Kasumi-1 (cell line): ENCODE measurements around the gene LPP.

Source experiments
- DNase-seq, 2 experiments: peaks; one replicate each; lab custom pipeline; 2025; lab: John Stamatoyannopoulos, UW

Gene LPP

DNA sequence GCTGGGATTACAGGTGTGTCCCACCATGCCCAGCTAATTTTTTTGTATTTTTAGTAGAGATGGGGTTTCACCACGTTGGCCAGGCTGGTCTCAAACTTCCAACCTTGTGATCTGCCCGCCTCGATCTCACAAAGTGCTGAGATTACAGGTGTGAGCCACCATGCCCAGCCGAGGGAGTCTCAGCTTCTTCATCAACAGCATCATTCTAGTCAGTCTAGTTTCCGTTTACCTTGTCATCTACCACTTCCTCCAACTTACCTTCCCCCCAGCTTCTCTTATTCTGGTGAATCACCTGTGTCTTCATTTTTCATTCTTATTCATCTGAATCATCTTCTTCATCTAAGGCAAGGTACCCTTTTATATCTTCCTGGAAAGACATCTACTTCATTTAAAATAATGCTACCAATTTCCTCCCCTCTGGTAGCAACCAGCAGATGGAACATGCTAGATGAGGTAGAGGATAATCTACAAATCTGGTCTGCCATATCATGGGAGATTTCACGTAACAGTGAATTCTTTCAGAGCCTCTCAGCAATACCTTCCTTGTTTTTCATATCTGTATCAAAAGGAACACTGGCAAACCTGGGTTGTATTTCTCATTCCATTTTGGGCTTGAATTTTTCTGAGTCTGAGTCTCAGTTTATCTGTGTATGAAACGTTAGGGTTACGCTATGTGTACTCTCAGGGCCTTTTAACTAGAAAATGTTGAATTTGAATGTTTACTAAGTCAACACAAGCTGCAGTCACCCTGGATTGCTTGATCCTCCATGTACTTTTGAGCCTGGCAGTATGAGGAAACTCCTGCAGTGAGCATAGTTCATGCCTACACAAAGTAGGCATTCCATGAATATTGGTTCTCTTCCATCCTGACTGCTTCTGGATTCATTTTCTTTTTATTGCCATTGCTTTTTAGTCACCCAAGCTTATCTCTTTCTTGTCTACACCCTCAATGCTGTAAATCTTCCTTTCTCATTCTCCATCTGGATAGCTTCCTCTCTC is 16.8 kb downstream of the LPP start:
- DNase-seq: no peak

DNA sequence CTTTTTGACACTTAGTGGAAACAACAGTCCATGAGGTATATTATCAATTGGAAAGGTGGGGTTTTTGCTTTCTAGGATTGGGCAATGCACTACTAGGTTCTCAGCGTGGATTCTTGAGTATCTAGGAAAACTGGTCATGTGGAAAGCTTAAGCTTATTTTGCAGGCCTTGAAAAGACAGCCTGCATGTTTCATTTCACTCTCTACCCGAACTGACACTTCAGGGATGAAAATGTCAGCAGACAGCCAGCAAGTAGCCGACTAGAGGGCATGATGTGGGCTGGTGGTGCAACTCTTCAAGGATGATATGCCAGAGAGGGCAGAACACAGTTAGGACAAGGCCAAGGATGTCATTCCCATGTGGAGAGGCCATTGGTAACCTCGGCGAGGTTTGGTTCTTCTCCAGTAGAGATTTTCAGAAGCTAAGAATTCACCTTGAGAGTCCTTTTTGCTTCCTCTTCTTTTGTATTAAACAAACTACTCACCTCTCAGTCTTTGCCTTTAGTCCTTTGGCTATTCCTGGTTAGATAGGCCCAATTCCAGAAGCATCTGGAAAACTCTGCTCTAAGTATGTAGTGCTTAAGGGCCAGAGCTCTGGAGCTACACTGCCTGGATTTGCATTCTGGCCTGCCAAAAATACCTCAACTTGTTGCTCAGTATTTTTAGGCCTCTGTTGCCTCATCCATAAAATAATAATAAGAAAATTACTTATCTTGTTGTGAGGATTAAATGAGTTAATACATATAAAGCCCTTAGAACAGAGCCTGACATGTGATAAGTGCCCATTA is 17.9 kb downstream of the LPP start:
- DNase-seq: no peak

- no peak for DNase-seq
Observed at GRCh38 chr3:188174317-188175044, 20.5 kb downstream of the LPP start.

DNA sequence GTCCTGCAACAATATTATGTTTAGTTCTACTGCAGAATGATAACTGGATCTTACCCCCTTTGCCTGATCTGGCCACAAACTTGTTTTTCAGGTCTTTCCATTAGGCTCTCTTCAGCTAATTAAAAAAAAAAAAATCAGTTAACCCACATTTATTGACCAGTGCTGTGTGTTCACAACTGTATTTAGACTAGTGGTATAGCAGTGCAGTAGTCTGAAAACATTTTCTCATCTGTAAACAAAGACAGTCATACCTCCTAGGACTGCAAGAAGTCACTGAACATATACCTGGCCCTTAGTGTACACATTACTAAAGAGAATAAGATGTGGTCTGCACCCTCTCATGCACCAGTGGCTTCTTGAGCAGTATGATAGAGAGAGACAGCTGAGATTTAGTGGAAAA is 22.5 kb downstream of the LPP start:
- DNase-seq: no peak

DNA sequence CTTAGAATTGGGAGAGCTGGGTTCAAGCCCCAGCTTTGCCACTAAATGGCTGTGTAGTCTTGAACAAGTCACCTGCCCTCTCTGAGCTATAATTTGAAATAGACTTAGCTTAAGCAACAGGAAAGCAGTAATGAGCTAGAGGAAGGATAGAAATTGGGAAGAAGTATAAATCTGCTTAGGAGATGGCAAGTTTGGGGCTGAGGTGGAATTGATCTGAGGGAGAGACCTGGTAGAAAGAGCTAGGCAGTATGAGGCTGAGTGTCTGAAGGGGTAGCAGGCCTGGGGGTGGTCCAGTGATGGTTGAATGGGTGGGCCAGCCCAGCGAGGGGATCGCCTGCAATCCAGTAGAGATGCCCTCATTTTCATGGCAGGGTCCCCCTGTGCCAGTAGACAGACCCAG is 22.9 kb downstream of the LPP start:
- no peak for DNase-seq

GRCh38 chr3:188177721-188178120 is 23.8 kb downstream of the LPP start:
- no peak for DNase-seq

DNA sequence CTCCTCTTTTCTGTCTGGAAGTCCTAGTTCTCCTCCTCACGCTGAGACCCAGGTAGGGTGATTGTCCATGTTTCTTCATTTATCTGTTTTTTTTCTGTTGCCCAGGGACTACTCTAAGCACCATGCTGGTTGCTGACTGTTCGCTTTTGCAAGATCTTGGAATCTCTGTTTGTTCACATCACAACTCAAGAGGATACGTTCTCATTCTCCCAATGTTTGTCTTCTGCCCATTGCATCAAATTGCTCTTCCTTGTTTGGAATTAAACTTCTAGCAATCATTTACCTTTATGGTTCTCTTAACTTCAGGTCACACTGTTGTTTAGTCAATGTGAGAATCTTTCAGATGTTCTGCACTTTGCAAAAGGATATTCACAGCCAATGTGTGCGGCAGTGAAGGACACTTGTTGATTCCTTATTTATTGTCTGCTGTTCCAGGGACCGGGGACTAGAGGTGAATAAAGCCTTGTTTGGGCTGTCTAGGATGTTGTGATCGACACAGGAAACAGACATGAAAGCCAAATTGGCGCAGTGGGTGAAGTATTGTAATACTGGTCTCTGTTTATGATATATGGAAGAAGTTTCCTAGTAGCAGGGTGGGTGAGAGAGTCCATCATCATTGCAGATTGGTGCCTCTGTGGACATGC is 24.5 kb downstream of the LPP start:
- DNase-seq: no peak

GRCh38 chr3:188179006-188179966 is 25.3 kb downstream of the LPP start:
- no peak for DNase-seq

GRCh38 chr3:188180114-188180513 is 26.2 kb downstream of the LPP start:
- no peak for DNase-seq

- DNase-seq: no peak
Observed at GRCh38 chr3:188183452-188183851, 29.5 kb downstream of the LPP start.

DNA sequence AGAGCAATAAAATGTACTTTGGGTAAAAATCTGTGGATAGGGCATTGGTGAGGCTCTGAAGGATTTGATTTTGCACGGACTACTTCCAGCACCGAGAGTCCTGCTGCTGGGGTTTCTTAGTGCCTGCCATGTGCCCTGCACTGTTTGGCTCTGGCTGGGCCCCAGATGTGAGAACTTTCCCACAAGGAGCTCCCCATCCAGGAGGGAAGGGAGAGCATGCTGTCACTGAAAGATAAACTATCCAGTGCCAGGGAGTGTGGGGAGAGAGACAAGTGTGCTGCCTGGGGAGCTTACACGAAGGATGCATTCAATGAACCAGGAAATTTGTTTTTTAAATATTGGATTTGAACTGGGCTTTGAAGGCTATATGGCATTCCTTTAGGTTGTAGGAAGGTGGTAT is 30.2 kb downstream of the LPP start:
- DNase-seq: no peak

GRCh38 chr3:188184649-188185048 is 30.7 kb downstream of the LPP start:
- no peak for DNase-seq

DNA sequence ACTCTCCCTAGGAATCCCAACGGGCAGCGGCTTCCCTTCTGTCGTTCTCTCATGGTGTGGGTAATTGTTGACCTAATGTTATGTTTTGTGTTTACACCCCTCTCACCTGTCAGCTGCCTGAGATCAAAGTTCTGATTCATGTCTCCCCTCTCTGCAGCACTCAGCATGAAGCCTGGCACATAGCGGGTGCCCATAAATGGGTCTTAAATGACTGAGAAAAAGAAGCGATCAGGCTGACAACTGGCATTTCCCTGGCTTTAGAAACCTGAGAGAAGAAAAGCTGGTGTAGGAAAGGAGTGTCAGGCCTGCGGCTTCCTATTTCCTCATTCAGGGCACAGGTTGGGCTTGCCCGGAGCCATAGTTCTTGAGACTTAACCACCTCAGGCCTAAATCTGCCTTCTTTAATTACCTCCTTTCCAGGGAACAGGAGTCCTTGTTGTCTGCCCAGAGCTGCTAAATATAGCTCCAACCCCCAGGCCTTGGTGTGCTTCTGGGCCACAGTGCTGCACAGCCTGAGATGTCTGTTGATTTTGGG is 31.8 kb downstream of the LPP start:
- DNase-seq: no peak

- DNase-seq: no peak
Observed at GRCh38 chr3:188187053-188187452, 33.1 kb downstream of the LPP start.

DNA sequence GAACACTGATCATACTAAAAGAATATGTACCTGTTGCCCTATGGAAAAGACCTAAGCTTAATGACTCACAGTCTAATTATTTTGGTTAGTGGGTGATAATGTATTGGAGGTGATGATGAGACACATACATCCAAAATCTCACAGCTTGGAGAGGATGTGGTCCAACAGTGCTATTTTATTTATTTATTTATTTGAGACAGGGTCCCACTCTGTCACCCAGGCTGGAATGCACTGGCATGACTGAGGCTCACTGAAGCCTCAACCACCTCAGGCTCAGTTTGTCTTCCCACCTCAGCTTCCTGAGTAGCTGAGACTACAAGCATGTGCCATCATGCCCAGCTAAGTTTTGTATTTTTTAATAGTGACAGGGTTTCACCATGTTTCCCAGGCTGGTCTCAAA is 35.0 kb downstream of the LPP start:
- no peak for DNase-seq

- DNase-seq: no peak
Observed at GRCh38 chr3:188191460-188191859, 37.5 kb downstream of the LPP start.

DNA sequence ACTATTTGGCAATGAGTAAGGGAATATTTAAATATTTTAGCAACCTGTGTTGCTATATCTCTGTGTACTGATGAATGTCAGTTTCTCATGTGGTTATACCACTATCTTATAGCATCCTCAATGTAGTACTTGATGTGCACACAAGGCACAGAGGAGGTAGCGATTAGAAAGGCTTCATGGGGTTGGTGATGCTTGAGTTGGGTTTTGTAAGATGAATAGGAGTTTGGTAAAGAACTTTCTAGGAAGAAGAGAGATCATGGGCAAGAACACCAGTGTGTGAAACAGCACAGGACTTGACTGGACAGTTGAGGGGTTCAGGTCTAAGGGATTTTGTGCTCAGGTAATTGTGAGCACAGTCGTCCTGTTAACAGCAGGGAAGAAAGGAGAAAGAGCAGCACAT is 38.1 kb downstream of the LPP start:
- DNase-seq: no peak

GRCh38 chr3:188194332-188194731 is 40.4 kb downstream of the LPP start:
- no peak for DNase-seq

- DNase-seq: no peak
Observed at GRCh38 chr3:188196232-188196990, 42.5 kb downstream of the LPP start.

DNA sequence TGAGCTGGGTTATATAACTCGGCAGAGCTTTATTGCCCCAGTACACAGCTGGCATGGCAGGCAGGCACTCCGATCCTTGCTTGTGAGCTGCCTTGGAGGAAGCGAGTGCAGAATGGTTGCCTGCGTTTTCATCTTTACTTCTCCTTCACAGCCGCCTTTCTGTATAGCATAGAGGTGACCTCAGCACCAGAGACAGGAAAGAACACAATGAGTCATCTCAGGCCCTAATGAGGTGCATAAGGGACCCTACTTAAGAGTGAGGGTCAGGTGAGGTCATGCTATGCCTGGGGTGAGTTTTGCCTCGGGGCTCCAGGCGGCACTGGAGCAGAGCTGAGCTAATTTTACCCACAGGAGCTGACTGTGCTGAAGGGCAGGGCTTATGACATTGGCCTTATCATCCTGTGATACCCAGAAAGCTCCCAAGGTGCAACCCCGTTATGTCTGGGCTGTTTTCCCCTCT is 43.5 kb downstream of the LPP start:
- peak in 1 of 2 experiments; percentile 15 for DNase-seq
